KMS-11 (cell line): ENCODE data around the gene BPIFB6.
A peak's percentile ranks its signal among the peaks of the same experiment; 100 is the strongest.

ENCODE experiments used
- H2AFZ ChIP-seq: fragments of 200-600 bp; sonication (generic); 2 replicates; pipeline ENCODE4 v1.6.1; 2016; ENCODE audit warnings: antibody characterized with exemption, mixed run types, low read depth
- H3K27ac ChIP-seq: fragments of 200-600 bp; sonication (generic); 2 replicates; pipeline ENCODE4 v1.6.1; 2016; ENCODE audit warnings: mild to moderate bottlenecking, mixed run types
- H3K27me3 ChIP-seq: fragments of 200-600 bp; sonication (generic); 2 replicates; pipeline ENCODE4 v1.6.1; 2017; ENCODE audit warnings: mild to moderate bottlenecking, low read depth, mixed run types, moderate library complexity; ENCODE audit not compliant: insufficient read depth
- H3K36me3 ChIP-seq: fragments of 200-600 bp; sonication (generic); 2 replicates; pipeline ENCODE4 v1.6.1; 2017; ENCODE audit warnings: mild to moderate bottlenecking, mixed run types; ENCODE audit not compliant: insufficient read depth
- H3K4me1 ChIP-seq: fragments of 200-600 bp; sonication (generic); 2 replicates; pipeline ENCODE4 v1.6.1; 2016; ENCODE audit warnings: mild to moderate bottlenecking, low read depth, mixed run types; ENCODE audit not compliant: poor library complexity, severe bottlenecking
- H3K4me2 ChIP-seq: fragments of 200-600 bp; sonication (generic); 2 replicates; pipeline ENCODE4 v1.7.0; 2016; ENCODE audit warnings: mild to moderate bottlenecking, mixed run types
- H3K4me3 ChIP-seq: fragments of 200-600 bp; sonication (generic); IDR thresholded peaks from 2 replicates; pipeline ENCODE4 v1.6.1; 2017; ENCODE audit warnings: low read depth, low read length, mixed read lengths; ENCODE audit not compliant: insufficient read depth
- H3K79me2 ChIP-seq: fragments of 200-600 bp; sonication (generic); 2 replicates; pipeline ENCODE4 v1.6.1; 2016; ENCODE audit warnings: low read depth, mixed run types; ENCODE audit not compliant: insufficient read depth
- H3K9ac ChIP-seq: fragments of 200-600 bp; sonication (generic); 2 replicates; pipeline ENCODE4 v1.6.1; 2016; ENCODE audit warnings: mild to moderate bottlenecking, mixed run types
- H4K20me1 ChIP-seq: fragments of 200-600 bp; sonication (generic); 2 replicates; pipeline ENCODE4 v1.6.1; 2016; ENCODE audit warnings: mild to moderate bottlenecking, mixed run types; ENCODE audit not compliant: insufficient read depth
- TF ChIP-seq, protein P1 (sequence below): fragments of 200-600 bp; sonication (generic); conservative IDR thresholded peaks from 2 replicates; pipeline ENCODE4 v1.6.1; 2017; ENCODE audit warnings: low read depth, mild to moderate bottlenecking, antibody characterized with exemption, low read length, moderate library complexity, mixed read lengths

The BPIFB6 gene

DNA sequence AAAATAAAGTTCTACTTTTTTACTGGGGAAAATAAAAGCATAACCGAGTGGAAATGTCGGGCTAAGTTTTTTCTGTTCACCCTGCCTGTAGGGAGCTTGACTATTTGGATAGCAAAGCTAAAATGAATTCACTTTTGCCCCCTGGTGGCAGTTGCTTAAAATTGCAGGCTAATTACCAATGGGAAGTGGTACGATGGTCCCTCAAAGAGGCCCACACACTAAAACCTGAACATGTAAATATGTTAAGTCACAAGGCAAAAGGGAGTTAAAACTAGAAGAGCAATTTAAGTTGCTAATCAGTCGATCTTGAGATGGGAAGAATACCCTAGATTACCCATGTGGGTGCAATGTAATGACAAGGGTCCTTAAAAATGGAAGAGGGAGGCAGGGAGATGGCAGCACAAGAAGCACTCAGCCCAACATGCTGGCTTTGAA is 26.3 kb upstream of the BPIFB6 start:
- no peak overlapping the region for H3K27ac ChIP-seq
- H3K27me3 ChIP-seq: peaks cover 6% of the 10 kb centered on the region; the same call in 1 of the 2 replicates
- H3K9ac ChIP-seq: no peak overlapping the region
- H4K20me1 ChIP-seq: no peaks in the 10 kb centered on the region
- H3K79me2 ChIP-seq: no peaks in the 10 kb centered on the region
- H3K4me3 ChIP-seq: no peak overlapping the region
- H3K4me2 ChIP-seq: no peak overlapping the region
- no peaks in the 10 kb centered on the region for H3K4me1 ChIP-seq
- no peak overlapping the region for H2AFZ ChIP-seq
- TF ChIP-seq, protein P1, sequence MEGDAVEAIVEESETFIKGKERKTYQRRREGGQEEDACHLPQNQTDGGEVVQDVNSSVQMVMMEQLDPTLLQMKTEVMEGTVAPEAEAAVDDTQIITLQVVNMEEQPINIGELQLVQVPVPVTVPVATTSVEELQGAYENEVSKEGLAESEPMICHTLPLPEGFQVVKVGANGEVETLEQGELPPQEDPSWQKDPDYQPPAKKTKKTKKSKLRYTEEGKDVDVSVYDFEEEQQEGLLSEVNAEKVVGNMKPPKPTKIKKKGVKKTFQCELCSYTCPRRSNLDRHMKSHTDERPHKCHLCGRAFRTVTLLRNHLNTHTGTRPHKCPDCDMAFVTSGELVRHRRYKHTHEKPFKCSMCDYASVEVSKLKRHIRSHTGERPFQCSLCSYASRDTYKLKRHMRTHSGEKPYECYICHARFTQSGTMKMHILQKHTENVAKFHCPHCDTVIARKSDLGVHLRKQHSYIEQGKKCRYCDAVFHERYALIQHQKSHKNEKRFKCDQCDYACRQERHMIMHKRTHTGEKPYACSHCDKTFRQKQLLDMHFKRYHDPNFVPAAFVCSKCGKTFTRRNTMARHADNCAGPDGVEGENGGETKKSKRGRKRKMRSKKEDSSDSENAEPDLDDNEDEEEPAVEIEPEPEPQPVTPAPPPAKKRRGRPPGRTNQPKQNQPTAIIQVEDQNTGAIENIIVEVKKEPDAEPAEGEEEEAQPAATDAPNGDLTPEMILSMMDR: peak; percentile 83
- no peaks in the 10 kb centered on the region for H3K36me3 ChIP-seq

DNA sequence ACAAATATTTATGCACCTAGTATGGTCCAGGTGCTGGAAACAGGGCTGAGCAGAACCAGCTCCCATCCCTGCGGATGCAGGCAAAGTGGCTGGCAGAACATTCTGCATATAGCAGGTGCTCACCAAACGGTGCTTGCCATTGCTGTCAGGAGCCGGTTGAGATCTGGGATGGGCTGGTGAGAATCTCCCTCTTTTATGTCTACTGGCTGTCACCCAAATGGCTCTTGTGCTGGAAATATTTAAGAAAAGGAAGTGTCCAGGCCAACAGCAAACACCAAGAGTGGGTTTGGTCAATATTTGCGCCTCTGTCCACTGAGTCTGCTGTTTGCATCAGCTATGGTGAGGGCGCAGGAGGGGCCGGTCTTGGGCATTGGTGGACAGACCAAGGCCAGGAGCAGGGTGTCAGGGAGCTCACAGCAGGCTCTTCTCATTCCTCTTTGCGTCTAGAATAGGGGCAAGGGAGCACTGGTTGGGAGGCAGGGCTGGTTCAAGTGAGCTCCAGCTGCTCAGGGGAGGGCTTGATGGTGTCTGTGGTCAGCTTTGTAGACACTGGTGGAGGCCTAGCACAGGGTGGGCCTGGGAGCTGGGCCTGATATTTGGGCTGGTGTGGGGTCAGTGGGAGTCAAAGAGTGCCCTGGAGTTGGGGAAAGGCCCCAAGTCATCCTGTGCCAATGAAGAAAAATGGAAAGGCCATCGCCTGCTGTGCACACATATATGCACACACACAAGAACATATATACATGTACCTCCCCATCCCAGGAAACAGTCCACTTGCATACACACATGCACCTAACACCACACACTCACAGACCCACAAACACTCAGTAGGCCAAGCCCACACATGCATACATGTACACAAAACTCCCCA is 25.3 kb upstream of the BPIFB6 start:
- Histone ChIP-seq H3K27me3 (peaks cover 12% of the 10 kb centered on the region; the same call in 1 of the 2 replicates), H3K4me2 (no peak overlapping the region), H4K20me1 (no peaks in the 10 kb centered on the region), H3K36me3 (no peaks in the 10 kb centered on the region), H3K79me2 (no peaks in the 10 kb centered on the region), H3K9ac (no peak overlapping the region), H2AFZ (no peak overlapping the region), H3K27ac (no peak overlapping the region), H3K4me3 (no peak overlapping the region), H3K4me1 (no peaks in the 10 kb centered on the region)
- TF ChIP-seq, protein P1: no peak

DNA sequence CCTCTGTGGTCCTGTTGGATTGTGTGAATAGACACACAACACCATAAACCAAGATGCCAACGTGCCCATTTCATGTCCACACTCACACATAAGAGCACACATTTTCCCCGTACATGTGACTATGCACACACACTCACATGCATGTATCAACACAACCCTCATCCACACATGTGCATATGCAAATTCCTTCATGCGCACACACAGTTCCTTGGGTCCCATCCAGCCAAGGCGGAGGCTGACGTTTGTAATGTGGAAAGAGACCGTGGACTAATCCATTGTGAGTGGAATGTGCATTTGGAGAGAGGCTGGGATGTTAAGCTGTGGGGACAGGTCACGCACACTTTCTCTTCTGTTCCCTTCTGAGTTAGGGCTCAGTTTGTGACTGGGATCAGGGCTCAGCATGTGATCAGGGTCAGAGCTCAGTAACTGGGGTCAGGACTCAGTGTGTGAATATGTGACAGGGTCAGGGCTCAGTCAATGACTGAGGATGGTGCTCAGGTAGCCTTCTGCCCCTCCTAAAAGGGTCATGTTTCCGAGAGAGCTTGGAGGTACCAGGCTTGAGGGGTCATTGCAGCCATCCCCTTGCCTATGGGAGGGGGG is 24.6 kb upstream of the BPIFB6 start:
- Histone ChIP-seq H3K79me2 (no peaks in the 10 kb centered on the region), H4K20me1 (no peaks in the 10 kb centered on the region), H3K4me2 (no peak overlapping the region)

DNA sequence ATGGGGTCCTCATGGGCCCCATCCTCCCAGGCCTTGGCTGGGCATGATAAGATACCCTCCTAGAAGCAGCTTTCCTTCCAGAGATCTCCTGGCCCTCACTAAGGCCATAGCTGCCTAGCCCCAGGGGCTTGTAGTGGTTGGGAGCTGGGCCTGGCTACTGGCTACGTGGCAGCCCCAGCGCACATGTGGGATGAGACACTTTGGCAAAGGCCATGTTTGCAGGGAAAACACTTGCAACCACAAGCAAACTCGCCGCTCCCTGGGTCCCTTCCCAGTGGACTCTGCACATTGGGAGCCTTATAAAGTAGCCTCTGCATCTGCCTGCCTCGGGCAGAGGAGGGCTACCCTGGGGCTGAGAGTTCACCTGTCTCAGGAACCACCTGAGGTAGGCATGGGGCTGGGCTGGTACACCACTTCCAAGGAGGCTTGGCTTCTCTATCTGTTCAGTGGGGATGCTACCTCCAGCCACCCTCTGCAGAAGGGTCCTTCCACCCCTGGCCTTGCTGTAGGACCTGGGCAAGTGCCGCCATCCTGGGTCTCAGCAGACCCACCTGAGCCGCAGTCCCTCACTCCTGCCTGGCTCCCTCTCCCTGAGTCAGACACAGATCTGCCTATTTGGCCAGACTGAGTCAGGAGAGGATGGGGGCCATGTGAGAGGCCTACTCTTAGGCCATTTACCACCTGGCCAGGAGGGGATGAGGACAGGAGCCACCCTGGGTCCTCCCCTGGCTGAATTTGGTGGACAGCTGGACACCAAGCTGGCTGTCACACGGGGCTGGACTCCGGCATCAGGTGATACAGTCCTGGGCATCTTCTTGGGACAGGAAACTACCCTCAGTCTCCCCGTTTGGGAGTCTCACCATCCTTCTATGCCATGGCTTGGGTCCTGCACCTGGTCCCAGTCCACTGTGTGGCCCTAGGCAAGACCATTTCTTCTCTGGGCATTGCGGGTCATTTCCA is 23.8 kb upstream of the BPIFB6 start, which contains the start of gene BPIFB2:
TSS of gene BPIFB2 (plus strand) at position 329 of the 960 bp plus-strand sequence. CDS start 871 bp downstream, outside the sequence.
- H3K79me2 ChIP-seq: no peaks in the 10 kb centered on the region
- no peak within 1 kb of the TSS for H3K4me3 ChIP-seq
- peaks cover 27% of the 10 kb centered on the region for H3K27me3 ChIP-seq
- no peak within 1 kb of the TSS for H3K27ac ChIP-seq
- no peaks in the 10 kb centered on the region for H3K36me3 ChIP-seq
- no peaks in the 10 kb centered on the region for H4K20me1 ChIP-seq
- TF ChIP-seq, protein P1: no peak
- H3K9ac ChIP-seq: no peak within 1 kb of the TSS
- H3K4me2 ChIP-seq: no peak within 1 kb of the TSS
- no peaks in the 10 kb centered on the region for H3K4me1 ChIP-seq
- H2AFZ ChIP-seq: no peak within 1 kb of the TSS

More for the DNA sequence above, 24.6 kb upstream of the BPIFB6 start:
- Histone ChIP-seq H3K27me3 (peaks cover 19% of the 10 kb centered on the region), H3K9ac (no peak overlapping the region), H3K27ac (no peak overlapping the region), H3K4me1 (no peaks in the 10 kb centered on the region), H3K36me3 (no peaks in the 10 kb centered on the region), H2AFZ (no peak overlapping the region), H3K4me3 (no peak overlapping the region)
- TF ChIP-seq, protein P1: no peak
